Activated CD8-positive, alpha-beta T cell treated with anti-CD3 and anti-CD28 coated beads for 36 hours (primary cell): ENCODE measurements around the gene SCAI. TPM values are rescaled to one million over a fixed set of nuclear protein-coding genes. Genes with fewer than 3 reads are reported as not detected.
A peak's percentile ranks its signal among the peaks of the same experiment; 100 is the strongest.

Experiments used
- ATAC-seq: fragments of 200-7000 bp; cut with Tn5 transposase; one replicate; pipeline ENCODE4 v1.10.0; 2021; ENCODE audit warnings: mild to moderate bottlenecking, moderate library complexity
- CTCF ChIA-PET: fragments of 350-600 bp; sonication (Branson Sonifier 250); formaldehyde crosslinking; loops from one replicate; lab custom pipeline; 2021; ENCODE audit warnings: antibody characterized with exemption; lab: Charles Lee
- POLR2A ChIA-PET: fragments of 350-600 bp; sonication (Branson Sonifier 250); formaldehyde crosslinking; loops from one replicate; lab custom pipeline; 2021; ENCODE audit warnings: antibody characterized with exemption; lab: Charles Lee
- DNase-seq: peaks from one replicate; pipeline ENCODE4 v3.0.0-alpha.2; 2020
- H3K27ac Mint-ChIP-seq: one replicate; pipeline ENCODE4 v1.8.0; 2021; ENCODE audit warnings: mild to moderate bottlenecking, mixed read lengths
- H3K27me3 Mint-ChIP-seq: one replicate; pipeline ENCODE4 v1.8.0; 2021; ENCODE audit warnings: mixed read lengths
- H3K36me3 Mint-ChIP-seq: one replicate; pipeline ENCODE4 v1.8.0; 2021; ENCODE audit warnings: low read depth, mixed read lengths
- H3K4me1 Mint-ChIP-seq: one replicate; pipeline ENCODE4 v1.8.0; 2021; ENCODE audit warnings: low read depth, mixed read lengths
- H3K4me3 Mint-ChIP-seq: one replicate; pipeline ENCODE4 v1.8.0; 2021; ENCODE audit warnings: mild to moderate bottlenecking, moderate library complexity, mixed read lengths
- H3K9me3 Mint-ChIP-seq: one replicate; pipeline ENCODE4 v1.8.0; 2021; ENCODE audit warnings: mixed read lengths
- CTCF ChIP-seq: fragments of 200-600 bp; IDR thresholded peaks from one replicate; pipeline ENCODE4 v1.8.0; 2022; ENCODE audit warnings: antibody characterized with exemption, mild to moderate bottlenecking
- intact Hi-C: fragments of 100-400 bp; cut with micrococcal nuclease; formaldehyde crosslinking; loops from one replicate; pipeline ENCODE4 v1.10.0; 2022
- total RNA-seq, 2 experiments: library from RNA; stranded (reverse); gene quantifications; one replicate each; pipeline ENCODE4 v1.2.3, GENCODE V29; 2021

Gene SCAI
- total RNA-seq, 2 experiments from 2014 or later, result 9.6 to 10.8 TPM

- no peak overlapping the region for H3K4me3 Mint-ChIP-seq
- POLR2A ChIA-PET, result interaction anchor here (0.6 kb wide), 1 partner anchor 23 kb away, joined by 3 read pairs; no protein-coding TSS in a partner anchor
- peaks cover 33% of the 10 kb centered on the region for H3K36me3 Mint-ChIP-seq
- peaks cover 6% of the 10 kb centered on the region for H3K4me1 Mint-ChIP-seq
- CTCF ChIA-PET, result interaction anchor here (1.1 kb wide), 1 partner anchor 379 kb away, joined by 3 read pairs; the partner anchor contains the start of gene NR6A1
- no peak for TF ChIP-seq CTCF
- intact Hi-C loops, result no loop called here
- DNase-seq, result no peak
- H3K9me3 Mint-ChIP-seq, result no peaks in the 10 kb centered on the region
- H3K27ac Mint-ChIP-seq, result no peak overlapping the region
- ATAC-seq, result no peak
- no peaks in the 10 kb centered on the region for H3K27me3 Mint-ChIP-seq
These were observed 7.3 kb upstream of the SCAI start for GRCh38 chr9:125150349-125151245.

- ChIA-PET POLR2A (interaction anchor here (0.8 kb wide), 1 partner anchor 21 kb away, joined by 5 read pairs; no protein-coding TSS in a partner anchor), CTCF (interaction anchor here (0.9 to 1.1 kb wide), 3 partner anchors 9 to 188 kb away, joined by 3 to 4 read pairs (median 3); no protein-coding TSS in a partner anchor)
- no peaks in the 10 kb centered on the region for H3K9me3 Mint-ChIP-seq
- H3K27me3 Mint-ChIP-seq, result no peaks in the 10 kb centered on the region
- H3K4me3 Mint-ChIP-seq, result no peak overlapping the region
- H3K36me3 Mint-ChIP-seq, result peaks cover 20% of the 10 kb centered on the region
- DNase-seq, result no peak
- no peak for ATAC-seq
- no peak overlapping the region for H3K27ac Mint-ChIP-seq
- intact Hi-C loops, result loop anchor here (10.0 kb wide), 2 partner anchors 203 to 273 kb away; partner anchors contain the start of gene GOLGA1
- no peak for TF ChIP-seq CTCF
- peaks cover 13% of the 10 kb centered on the region for H3K4me1 Mint-ChIP-seq
These were observed 4.1 kb upstream of the SCAI start for GRCh38 chr9:125147401-125147951.

- ATAC-seq, result no peak
- intact Hi-C loops, result loop anchor here (10.0 kb wide), 2 partner anchors 201 to 271 kb away; partner anchors contain the start of gene GOLGA1
- H3K9me3 Mint-ChIP-seq, result no peaks in the 10 kb centered on the region
- no peak for TF ChIP-seq CTCF
- peak overlapping the region; percentile 34 for H3K27ac Mint-ChIP-seq
- no peaks in the 10 kb centered on the region for H3K27me3 Mint-ChIP-seq
- peaks cover 21% of the 10 kb centered on the region for H3K4me1 Mint-ChIP-seq
- peaks cover 16% of the 10 kb centered on the region for H3K36me3 Mint-ChIP-seq
- no peak overlapping the region for H3K4me3 Mint-ChIP-seq
- DNase-seq, result no peak
- CTCF ChIA-PET, result no interaction called here
- POLR2A ChIA-PET, result no interaction called here
These were observed 2.9 kb upstream of the SCAI start for GRCh38 chr9:125146247-125146646.

GRCh38 chr9:125145425-125145824 is 2.1 kb upstream of the SCAI start:
- TF ChIP-seq CTCF, result no peak
- intact Hi-C loops, result loop anchor here (10.0 kb wide), 2 partner anchors 201 to 271 kb away; partner anchors contain the start of gene GOLGA1
- Mint-ChIP-seq H3K4me1 (peaks cover 23% of the 10 kb centered on the region), H3K4me3 (no peak overlapping the region), H3K27ac (no peak overlapping the region), H3K36me3 (peaks cover 10% of the 10 kb centered on the region), H3K27me3 (no peaks in the 10 kb centered on the region), H3K9me3 (no peaks in the 10 kb centered on the region)
- ATAC-seq (no peak), DNase-seq (no peak)
- ChIA-PET POLR2A (no interaction called here), CTCF (no interaction called here)
